Amygdala (tissue), 56 donors: ENCODE results near the gene PPP2R3B.
"Not testable (repeated sequence)": the region's sequence is repeated elsewhere in the genome, so short reads cannot be mapped to it uniquely, and the experiment has no call there.

Experiments used
- DNase-seq, 56 donors: peaks; one replicate each; lab custom pipeline; 2025; lab: John Stamatoyannopoulos, UW

PPP2R3B gene

DNA sequence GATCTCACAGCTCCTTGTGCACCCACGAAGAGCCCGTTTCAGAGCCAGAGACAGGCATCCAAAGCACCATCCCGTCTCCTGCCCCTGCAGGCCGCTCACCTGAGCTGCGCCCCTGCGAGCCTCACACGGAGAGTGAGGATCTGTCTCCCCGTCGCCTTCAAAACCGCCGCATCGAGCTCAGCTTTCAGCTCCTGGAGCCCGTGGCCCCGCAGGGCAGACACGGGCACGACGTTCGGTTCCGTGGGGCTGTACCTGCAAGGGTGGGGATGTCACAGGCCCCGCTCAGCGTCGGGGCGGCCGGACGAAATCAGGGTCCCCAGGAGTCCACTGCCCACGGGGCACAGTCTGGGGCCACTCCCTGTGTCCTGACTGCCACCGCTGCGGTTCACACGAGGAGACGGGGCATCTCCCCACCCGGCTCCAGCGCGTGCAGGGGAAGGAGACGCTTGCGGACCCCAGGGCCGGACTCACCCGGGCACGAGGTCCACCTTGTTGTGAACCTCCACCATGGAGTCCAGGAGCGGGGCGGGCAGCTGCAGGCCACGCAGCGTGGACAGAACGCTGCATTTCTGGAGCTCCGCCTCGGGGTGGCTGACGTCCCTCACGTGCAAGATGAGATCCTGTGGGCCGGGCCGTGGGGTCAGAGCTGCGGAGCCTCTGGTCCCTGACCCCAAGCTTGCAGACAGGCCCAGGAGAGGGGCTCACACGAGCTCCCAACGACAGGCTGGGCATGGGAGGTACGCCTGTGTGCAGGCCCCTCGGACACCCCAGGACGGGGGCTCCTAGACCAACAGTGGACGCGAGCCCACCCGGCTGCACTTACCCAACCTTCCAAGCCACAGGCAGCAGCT is 79.2 kb downstream of the PPP2R3B start:
- DNase-seq, result no peak

DNA sequence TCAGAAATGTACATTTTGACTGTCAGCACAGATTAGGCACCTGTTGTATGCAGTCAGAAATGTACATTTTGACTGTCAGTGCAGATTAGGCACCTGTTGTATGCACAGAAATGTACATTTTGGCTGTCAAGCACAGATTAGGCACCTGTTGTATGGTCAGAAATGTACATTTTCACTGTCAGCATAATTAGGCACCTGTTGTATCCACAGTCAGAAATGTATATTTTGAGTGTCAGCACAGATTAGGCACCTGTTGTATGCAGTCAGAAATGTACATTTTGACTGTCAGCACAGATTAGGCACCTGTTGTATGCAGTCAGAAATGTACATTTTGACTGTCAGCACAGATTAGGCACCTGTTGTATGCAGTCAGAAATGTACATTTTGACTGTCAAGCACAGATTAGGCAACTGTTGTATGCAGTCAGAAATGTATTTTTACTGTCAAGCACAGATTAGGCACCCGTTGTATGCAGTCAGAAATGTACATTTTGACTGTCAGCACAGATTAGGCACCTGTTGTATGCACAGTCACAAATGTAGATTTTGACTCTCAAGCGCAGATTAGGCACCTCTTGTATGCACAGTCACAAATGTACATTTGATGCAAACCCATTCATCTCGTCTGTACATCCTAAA is 80.0 kb downstream of the PPP2R3B start:
- DNase-seq, result not testable (repeated sequence)

DNA sequence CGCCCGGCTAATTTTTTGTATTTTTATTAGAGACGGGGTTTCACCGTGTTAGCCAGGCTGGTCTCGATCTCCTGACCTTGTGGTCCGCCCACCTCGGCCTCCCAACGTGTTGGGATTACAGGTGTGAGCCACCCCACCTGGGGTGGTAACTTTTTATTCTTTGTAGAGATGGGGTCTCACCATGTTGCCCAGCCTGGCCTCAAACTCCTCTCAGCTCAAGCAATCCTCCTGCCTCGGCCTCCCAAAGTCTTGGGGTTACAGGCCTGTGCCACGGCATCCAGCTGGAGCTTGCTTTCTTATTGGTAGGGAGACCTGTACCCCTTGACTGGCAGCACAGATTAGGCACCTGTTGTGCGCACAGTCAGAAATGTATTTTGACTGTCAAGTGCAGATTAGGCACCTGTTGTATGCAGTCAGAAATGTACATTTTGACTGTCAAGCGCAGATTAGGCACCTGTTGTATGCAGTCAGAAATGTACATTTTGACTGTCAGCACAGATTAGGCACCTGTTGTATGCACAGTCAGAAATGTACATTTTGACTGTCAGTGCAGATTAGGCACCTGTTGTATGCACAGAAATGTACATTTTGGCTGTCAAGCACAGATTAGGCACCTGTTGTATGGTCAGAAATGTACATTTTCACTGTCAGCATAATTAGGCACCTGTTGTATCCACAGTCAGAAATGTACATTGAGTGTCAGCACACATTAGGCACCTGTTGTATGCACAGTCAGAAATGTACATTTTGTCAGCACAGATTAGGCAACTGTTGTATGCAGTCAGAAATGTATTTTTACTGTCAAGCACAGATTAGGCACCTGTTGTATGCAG is 80.7 kb downstream of the PPP2R3B start:
- not testable (repeated sequence) for DNase-seq

DNA sequence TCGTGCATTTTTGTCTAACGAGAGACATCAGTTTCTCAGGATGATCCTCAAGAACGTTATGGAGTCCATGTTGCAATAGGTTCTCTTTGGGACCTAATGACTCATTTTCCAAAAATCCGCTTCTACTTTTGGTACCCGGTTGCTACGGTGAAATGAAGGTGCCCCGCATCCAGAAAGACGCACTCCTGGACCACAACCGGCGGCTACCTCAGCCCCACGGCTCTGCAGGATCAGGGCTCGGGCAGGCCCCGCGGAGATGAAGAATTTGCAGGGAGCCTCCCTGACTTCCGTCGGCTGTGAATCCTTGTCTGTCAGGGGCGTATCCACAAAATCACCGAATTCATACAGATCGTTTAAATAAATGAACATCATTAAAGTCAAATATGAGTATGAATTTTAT is 83.7 kb downstream of the PPP2R3B start:
- no peak for DNase-seq

DNA sequence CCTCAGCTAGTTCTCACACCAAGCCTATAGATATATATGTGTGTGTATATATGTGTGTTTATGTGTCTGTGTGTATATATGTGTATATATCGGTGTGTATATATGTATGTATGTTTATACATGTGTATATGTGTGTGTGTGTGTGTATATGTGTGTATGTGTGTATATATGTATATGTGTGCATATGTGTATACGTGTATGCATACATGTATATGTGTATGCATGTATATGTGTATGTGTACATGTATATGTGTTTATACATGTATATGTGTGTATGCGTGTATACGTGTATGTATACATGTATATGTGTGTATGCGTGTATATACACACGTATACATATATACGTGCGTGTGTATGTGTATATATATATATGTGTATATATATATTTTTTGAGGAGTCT is 86.4 kb downstream of the PPP2R3B start:
- DNase-seq, result no peak

DNA sequence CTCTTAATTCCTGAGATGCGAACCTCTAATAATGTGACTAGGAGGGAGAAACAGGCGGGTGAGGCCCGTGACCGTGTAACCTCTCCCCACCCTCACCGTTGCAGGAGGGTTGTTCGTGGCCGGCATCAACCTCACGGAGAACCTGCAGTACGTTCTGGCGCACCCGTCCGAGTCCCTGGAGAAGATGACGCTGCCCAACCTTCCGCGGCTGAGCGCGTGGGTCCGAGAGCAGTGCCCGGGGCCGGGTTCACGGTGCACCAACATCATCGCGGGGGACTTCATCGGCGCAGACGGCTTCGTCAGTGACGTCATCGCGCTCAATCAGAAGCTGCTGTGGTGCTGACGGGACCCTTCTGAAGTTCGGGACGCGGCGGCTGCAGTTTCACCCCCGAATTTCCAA is 87.7 kb downstream of the PPP2R3B start:
- no peak for DNase-seq

DNA sequence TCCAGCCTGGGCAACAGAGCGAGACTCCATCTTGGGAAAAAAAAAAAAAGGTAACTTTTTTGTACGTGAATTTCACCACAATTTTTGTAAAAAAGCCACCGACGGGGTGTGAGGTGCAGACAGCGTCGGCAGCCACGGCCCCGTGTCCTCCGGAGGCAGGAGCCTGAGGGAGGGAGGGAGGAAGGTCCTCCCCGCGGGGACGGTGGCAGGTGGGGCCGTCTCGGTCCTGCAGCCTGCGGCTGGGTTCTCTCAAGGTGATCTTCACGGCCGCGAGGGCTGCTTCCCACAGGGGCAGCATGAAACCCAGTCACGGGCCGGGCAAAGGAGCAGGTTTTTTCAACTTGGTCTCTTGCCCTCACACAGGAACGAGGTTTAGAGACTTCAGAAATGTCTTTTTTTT is 91.6 kb downstream of the PPP2R3B start:
- DNase-seq, result no peak

DNA sequence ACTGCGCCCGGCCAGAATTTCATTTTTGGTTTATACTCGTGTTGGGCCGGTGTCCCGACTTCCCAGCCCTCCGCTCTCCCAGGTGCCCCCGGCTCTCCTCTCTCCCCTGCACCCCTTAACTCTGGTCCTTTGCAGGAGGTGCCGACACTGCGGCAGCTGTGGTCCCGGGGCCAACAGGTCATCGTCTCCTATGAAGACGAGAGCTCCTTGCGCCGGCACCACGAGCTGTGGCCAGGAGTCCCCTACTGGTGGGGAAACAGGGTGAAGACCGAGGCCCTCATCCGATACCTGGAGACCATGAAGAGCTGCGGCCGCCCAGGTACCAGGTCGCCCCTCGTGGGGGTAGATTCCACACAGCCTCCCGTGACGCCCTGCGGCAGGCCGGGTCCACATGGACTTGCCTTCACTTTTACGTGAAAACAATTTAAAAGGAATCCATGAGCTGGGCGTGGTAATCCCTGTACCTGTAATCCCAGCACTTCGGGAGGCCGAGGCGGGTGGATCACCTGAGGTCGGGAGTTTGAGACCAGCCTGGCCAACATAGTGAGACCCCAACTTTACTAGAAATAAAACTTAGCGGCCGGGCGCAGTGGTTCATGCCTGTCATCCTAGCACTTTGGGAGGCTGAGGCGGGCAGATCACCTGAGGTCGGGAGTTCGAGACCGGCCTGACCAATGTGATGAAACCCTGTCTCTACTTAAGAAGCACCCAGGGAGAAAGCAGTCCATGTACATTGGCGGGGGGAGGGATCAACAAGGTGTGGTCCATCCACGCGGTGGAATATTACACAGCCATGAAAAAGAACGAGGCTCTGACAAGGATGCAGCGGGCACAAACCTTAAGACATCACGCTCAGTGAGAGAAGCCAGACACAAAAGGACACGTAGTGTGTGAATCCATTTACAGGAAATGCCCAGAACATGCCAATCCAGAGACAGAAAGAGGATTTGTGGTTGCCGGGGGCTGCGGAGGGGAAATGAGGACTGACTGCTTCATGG is 93.5 kb downstream of the PPP2R3B start:
- no peak for DNase-seq

DNA sequence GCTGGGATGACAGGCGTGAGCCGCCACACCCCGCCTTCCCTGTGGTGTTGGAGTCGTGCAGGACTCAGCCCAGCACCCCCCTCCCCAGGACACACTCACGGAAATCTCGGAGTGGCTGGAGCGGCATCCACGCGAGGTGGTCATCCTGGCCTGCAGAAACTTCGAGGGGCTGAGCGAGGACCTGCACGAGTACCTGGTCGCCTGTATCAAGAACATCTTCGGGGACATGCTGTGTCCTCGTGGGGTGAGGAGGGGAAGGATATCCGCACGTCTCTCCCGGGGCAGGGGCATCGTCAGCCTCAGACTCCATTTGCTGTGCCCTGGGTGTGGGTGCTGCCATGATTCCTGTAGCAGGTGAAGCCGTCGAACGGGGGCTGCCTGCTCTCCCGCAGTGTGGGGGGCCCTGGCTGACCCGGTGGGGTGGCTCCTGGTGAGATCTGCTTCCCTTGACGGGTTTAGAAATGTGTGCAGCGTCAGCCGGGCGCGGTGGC is 95.3 kb downstream of the PPP2R3B start:
- no peak for DNase-seq

DNA sequence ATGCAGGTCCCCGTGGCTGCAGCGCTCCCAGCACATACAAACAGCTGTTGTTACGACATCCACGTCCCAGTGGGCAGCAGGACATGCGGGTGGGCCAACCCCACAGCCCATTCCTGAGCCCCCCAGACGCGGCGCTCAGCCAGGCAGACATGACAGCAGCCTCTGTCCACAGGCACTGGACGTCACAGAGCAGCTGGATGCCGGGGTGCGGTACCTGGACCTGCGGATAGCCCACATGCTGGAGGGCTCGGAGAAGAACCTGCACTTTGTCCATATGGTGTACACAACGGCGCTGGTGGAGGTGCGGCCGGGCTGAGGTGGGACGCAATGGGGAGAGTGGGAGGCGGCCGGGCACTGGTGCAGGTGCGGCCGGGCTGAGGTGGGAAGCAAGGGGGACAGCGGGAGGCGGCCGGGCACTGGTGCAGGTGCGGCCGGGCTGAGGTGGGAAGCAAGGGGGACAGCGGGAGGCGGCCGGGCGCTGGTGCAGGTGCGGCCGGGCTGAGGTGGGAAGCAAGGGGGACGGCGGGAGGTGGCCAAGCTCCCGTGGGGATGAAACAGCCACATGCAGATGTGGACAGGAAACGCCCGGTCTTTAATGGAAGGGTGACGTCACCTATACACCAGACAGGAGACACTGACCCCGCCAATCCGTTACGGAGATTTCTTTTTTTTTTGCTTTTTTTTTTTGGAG is 96.1 kb downstream of the PPP2R3B start:
- DNase-seq, result no peak

DNA sequence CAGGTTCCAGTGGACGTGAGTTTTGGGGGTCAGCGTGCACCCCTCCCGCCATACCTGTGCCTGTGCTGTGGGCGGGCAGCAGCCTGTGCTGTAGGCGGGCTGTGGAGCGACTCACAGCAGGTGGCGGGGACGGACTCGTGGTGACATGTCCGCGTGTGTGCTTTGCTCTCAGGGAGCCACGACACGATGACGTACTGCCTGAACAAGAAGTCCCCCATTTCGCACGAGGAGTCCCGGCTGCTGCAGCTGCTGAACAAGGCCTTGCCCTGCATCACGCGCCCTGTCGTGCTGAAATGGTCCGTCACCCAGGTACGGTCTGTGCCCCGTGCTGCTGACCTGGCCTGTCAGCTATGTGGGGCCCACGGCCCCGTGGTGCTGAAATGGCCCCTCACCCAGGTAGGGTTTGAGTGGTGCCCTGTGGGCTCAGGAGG is 98.1 kb downstream of the PPP2R3B start:
- DNase-seq, result no peak

DNA sequence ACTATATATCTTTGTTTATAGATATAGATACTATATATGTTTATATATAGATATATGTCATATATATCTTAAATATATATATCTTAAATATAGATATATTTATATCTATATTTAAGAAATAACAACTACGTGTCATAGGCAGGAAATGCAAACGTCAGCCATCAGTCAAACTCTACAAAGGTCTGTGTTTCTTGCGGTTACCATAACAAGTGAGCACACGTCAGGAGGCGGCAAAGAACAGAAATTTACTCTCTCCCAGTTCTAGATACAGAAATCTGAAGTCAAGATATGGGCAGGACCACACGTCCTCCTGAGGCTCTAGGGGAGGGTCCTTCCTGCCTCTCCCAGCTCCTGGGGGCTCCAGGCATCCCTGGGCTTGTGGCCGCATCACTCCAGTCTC is 99.0 kb downstream of the PPP2R3B start:
- no peak for DNase-seq

DNA sequence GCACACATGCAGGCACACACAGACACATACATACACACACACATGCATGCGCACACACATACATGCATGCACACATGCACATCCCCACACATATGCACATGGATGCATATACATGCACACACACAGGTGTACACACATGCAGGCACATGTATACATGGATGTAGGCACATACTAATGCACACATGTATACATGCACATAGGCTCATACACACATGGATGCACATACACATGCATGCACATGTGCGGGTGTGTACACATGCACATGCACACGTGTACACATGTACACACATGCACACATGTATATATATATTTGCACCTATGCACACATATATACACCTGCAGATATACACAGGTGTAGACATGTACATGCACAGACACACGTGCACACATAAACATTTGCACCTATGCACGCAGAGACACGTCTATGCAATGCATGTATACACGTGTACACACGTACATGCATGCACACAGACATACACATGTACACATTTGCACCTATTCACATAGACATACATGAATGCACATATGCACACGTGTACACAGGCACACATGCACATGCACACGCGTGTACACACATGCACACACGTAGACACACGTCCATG is 101.5 kb downstream of the PPP2R3B start:
- no peak for DNase-seq
